GM21528 (cell line): ENCODE measurements around the gene CTNNBL1.
"Not testable (repeated sequence)": the region's sequence is repeated elsewhere in the genome, so short reads cannot be mapped to it uniquely, and the experiment has no call there.

ENCODE experiments used
- ATAC-seq: cut with Tn5 transposase; IDR thresholded peaks from one replicate; pipeline ENCODE4 v1.9.1; 2021; ENCODE audit warnings: mild to moderate bottlenecking, moderate library complexity; ENCODE audit not compliant: unreplicated experiment, low FRiP score

Gene CTNNBL1

DNA sequence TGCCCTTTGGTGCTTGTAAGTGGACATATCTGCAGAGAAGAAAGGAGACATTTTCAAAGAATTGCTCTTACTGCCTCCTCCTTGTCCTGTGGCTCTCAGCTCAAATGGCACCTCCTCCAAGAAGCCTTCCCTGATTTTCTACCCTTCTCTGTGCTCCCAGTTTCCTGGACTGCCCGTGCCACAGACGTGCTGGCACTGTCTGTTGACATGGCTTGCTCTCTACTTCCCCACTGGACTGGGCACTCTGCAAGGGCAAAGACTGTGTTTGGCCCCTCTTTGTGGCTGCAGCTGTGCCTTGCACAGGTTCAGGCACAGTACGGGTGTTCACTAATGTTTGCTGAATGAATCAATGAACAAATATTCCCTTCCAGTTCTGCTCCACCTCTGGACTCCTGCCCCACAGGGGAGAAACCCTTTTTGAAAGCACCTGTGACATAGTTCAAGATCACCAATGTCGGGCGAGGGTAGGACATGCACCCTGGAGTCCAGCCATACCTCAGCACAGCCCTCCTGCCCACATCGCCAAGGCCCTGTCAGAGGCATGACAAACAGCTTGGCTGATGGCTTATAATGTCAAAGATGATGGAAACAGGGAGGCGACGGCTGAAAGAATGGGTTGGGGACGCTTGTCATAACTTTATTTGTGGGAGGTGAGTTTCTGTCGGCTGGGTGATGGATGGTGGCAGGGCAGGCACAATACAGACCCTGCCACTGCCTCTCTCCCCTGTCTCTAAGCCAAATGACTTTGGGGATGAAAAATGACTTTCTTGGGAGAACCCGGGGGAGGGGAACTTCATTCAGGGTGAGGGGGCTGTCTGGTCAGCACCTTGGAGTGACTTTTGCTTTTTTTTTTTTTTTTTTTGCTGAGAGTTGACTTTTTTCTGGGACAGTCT lies 15.6 kb upstream of the CTNNBL1 start:
- ATAC-seq, result no peak

- not testable (repeated sequence) for ATAC-seq
Measured at GRCh38 chr20:37679751-37680150, 14.1 kb upstream of the CTNNBL1 start.

GRCh38 chr20:37680420-37680819 lies 13.4 kb upstream of the CTNNBL1 start:
- ATAC-seq, result no peak

GRCh38 chr20:37681384-37682112 lies 12.3 kb upstream of the CTNNBL1 start:
- ATAC-seq, result no peak

DNA sequence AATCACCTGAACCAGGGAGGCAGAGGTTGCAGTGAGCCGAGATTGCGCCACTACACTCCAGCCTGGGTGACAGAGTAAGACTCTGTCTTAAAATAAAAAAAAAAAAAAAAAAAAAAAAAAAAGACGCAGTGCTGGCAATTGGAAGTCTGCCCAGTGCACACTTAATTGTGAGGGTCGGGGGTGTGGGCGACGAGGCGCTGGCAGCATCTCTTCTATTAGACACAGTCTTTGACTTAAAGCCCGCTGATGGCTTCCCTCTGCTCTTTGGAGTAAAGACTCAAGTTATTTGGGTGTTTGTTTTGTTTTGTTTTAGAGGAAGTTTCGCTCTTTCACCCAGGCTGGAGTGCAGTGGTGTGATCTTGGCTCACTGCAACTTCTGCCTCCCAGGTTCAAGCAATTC lies 10.7 kb upstream of the CTNNBL1 start:
- not testable (repeated sequence) for ATAC-seq

DNA sequence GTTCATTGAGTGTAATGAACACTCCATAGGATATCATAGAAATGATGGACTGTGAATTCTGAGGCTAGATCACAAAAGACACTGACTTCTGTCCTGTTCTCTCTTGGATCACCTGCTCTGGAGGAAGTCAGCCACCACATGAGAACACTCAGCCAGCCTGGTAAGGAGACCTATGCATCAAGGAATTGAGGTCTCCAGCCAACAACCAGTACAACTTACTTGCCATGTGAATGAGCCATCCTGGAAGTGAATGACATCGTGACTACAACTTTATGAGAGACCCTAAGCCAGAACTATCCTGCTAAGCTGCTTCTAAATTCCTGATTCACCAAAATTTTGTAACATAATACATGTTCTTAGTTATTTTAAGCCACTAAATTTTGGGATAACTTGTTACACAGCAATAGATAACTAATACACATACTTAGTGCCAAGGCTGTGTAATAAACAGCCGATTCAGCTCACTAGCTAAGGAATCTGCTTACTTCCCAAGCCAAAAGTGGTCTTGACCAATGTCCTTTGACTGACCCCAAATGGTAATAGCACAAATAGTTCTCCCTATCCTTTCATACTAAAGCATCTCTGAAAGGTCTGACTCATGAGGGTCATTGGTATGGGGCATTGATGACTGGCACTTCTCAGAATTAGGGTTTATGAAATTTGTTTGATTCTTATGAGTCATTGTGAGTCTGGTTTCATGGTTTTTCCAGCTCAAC lies 6.9 kb upstream of the CTNNBL1 start:
- no peak for ATAC-seq

DNA sequence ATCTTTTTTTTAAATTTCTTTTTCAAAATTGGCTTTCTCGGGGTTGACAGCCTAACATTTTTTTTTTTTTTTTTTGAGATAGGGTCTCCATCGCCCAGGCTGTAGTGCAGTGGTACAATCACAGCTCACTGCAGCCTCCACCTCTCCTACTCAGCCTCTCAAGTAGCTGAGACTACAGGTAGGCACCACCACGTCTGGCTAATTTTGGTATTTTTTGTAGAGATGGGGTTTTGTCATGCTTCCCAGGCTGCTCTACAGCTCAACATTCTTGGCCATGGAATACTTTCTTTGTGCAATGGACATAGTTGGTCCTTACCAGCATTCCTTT lies 6.4 kb upstream of the CTNNBL1 start:
- no peak for ATAC-seq

DNA sequence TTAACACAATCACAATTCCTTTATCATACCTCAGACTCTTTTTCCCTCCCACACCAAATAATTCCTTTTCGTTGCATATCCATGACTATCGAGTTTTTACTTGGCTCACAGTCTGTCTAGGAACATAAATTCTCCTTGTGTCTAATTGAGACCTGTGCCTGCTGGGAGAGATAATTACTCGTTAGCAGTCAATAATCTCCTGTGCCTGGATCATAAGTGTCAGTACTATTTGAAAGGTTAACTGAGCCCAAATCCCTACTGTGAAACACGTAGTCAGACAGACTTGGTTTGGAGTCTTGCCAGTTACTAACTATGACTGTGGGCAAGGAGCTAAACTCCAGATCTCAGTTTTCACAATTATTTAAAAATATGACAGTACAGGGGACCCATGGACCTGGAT lies 5.7 kb upstream of the CTNNBL1 start:
- ATAC-seq, result no peak

DNA sequence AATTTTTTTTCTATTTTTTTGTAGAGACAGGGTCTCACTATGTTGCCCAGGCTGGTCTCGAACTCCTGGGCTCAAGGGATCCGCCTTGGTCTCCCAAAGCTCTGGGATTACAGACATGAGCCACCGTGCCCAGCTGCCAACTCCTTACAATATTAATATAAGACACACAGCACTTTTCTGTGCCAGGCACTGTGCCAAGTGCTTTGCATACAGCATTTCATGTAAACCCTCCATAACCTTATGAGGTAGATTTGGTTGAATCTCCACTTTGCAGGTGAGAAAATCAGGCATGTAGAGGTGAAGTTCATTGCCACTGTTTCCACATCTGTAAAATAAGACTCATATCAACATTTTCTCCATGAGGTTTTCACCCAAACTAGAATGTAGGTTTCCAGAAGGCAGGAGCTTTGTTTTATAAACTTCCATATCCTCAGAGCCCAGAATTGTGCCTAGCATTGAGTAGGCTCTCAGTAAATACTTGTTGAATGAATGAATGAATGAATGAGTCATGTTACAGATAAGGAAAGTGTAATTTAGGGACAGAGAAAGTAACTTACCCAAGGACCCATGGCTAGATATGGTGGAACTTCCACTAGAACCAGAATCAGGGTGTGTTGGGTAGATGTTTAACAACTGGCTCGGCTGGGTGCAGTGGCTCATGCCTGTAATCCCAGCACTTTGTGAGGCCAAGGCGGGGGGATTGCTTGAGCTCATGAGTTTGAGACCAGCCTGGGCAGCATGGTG lies 3.0 kb upstream of the CTNNBL1 start:
- no peak for ATAC-seq

- no peak for ATAC-seq
Measured at GRCh38 chr20:37692459-37693166, 1.2 kb upstream of the CTNNBL1 start.

DNA sequence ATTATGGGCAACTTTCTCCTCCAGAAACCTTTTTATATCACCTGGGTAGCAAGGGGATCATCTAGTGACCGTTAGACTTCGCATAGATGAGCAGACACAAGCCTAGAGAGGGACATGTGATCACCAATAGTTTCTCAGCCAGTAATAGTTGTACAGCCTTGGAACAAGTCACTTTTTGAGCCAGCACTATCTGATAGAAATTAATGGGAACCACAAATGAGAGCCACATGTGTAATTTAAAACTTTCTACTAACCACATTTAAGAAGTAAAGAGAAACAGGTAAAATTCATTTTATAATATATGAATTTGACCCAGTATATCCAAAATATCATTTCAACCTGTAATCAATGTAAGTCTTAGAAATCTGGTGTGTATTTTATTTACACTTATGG lies 592 bp upstream of the CTNNBL1 start:
- ATAC-seq, result no peak

DNA sequence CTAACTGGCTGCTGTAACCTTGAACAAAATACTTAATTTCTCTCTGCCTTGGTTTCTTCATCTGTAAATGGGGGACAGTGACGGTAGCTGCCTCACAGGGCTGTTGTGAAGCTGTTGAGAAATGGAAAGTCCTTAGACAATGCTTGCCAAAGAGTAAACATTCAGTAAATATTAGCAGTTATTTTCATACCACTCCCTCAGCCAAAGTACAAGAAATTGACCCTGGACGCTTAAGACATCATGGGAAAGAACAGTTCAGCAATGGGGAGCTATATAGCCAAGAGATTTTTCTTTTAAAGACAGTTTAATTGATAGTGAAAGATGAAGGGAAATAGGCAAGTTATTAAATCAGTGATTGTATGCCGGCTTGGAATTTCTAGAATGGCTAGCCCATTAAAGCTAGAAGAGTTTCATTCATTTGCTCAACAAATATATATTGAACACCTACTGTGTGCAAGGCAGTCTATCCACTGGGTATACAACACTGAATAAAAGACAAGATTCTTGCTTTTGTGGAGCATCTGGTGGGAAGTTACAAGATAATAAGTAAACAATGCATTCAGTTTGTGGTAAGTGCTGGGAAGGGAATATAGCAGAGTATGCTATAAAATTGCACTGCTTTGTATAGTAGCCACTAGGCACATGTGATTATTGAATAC lies 2.0 kb downstream of the CTNNBL1 start:
- ATAC-seq, result no peak

GRCh38 chr20:37697314-37697713 lies 3.5 kb downstream of the CTNNBL1 start:
- ATAC-seq, result peak; percentile 47

GRCh38 chr20:37699202-37699601 lies 5.4 kb downstream of the CTNNBL1 start:
- no peak for ATAC-seq

GRCh38 chr20:37700301-37700700 lies 6.5 kb downstream of the CTNNBL1 start:
- ATAC-seq, result no peak

- ATAC-seq, result not testable (repeated sequence)
Measured at GRCh38 chr20:37701676-37702075, 7.8 kb downstream of the CTNNBL1 start.

- ATAC-seq, result no peak
Measured at GRCh38 chr20:37702403-37703034, 8.7 kb downstream of the CTNNBL1 start.

DNA sequence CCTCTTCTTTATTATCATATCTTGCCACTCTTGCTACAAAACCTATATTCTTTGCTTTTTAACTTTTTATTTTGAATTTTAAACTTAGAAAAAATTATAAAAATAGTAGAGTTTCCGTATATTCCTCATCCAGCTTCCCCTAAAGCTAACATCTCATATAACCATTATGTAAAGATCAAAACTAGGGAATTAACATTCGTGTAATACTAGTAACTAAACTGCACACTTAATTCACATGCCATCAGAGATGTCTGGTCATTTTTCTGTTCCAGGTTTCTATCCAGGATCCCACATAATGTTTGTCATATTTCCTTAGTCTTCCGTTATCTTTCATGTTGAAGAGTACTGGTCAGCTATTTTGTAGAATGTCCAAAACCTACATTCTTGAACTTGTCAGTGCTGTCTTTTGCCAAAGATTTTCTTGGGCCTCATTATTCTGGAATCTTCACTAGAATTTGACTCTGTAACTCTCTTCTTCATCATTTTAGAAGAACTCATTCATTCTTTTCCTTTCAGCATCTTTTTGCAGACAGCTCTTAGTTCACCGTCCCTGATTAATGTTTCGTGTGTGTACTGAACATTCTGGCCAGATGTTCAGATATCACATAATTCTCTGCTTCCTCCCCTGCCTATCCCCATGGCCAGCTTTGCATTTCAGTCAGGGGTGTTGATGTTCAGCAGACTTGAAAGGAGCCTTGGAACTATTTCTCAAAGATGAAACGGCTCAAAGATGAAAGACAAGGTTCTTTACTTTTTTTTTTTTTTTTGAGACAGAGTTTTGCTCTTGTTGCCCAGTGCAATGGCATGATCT lies 9.4 kb downstream of the CTNNBL1 start:
- ATAC-seq, result no peak
